ENCODE data around the gene NRL.
A peak's percentile ranks its signal among the peaks of the same experiment; 100 is the strongest.

Gene NRL

DNA sequence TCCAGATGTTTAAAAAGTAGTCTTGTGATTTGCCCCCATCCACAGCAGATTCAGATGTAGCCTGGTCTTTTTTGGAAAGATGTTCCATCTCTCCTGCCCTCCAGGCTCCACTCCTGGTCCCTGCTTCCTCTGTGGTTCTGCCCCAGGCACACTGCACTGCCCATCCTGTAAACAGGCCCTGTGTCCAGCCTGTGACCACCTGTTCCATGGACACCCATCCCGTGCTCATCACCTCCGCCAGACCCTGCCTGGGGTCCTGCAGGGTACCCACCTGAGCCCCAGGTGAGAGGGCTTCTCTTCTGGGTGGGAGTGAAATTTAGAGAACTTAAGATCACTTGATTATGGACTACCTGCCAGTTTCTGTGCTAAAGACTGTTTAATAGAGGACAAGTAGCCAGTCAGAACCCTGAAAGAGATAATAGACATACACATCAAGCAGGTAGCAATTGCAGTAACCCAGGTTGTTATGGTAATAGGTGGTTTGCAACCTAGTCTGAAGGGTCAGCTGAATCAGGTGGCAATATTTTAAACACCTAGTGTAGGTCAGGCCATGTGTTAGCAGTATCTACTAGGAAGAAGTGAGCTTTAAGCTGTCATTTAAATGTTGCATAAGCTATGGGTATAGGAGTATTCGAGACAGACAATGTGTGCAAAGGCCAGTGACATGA, 34.7 kb upstream of the NRL start:
- in situ Hi-C loops (cut with MboI; ENCODE audit: low pct_unique_long_range_greater_than_20kb, low sequenced_read_pairs, unreplicated experiment) = no loop called here
- DNase-seq (ENCODE audit: low spot score) = no peak
- no peak for TF ChIP-seq CTCF (IDR thresholded peaks at IDR 0.05; ENCODE audit: extremely low read depth, insufficient read depth, missing control alignments)

- in situ Hi-C loops (cut with MboI; ENCODE audit: low pct_unique_long_range_greater_than_20kb, low sequenced_read_pairs, unreplicated experiment) = no loop called here
- TF ChIP-seq CTCF (IDR thresholded peaks at IDR 0.05; ENCODE audit: extremely low read depth, insufficient read depth, missing control alignments) = no peak
- no peak for DNase-seq (ENCODE audit: low spot score)
Observed at GRCh38 chr14:24147761-24148428, 33.1 kb upstream of the NRL start.

DNA sequence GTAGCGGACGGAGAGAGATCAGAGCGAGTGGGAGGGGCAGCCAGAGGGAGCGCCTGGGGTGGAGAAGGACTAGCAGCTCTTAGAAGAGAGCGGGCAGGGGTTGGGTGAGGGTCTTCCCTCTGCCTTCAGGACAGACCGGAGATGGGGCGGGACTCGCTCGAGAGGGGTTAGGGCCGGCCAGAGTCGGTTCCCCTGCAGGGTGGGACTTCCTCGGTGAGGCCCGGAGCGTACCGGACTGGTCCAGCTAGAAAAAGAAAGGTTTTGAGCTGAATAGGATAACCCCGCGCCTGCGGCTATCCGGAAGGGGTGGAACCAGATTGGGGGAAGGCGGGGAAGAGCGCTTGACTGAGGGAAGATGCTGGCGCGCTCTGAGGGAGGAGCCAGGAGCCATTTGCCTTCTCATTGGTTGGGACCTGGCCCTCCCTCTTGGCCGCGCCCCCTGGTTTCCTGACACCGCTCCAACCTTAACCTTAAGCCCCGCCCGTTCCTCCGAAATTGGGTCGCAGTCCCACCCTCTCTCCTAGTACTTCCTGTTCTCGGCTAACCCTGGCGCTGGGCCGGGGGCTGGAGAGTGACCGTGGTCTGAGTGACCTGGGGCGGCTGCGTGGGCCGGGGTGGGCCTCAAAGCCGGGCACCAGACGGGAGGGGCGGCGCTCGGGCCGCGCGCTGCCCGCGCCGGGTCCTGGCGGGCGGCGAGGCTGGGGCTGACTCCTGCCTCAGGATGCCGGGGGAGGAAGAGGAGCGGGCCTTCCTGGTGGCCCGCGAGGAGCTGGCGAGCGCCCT, 32.4 kb upstream of the NRL start, which contains the start of gene RNF31:
TSS of gene RNF31 (plus strand) at position 521 of the 783 bp plus-strand sequence. CDS start at position 722, 201 bp downstream.
- in situ Hi-C loops (cut with MboI; ENCODE audit: low pct_unique_long_range_greater_than_20kb, low sequenced_read_pairs, unreplicated experiment) = no loop called here
- TF ChIP-seq CTCF (IDR thresholded peaks at IDR 0.05; ENCODE audit: extremely low read depth, insufficient read depth, missing control alignments) = no peak
- DNase-seq (ENCODE audit: low spot score) = peak; percentile 98

DNA sequence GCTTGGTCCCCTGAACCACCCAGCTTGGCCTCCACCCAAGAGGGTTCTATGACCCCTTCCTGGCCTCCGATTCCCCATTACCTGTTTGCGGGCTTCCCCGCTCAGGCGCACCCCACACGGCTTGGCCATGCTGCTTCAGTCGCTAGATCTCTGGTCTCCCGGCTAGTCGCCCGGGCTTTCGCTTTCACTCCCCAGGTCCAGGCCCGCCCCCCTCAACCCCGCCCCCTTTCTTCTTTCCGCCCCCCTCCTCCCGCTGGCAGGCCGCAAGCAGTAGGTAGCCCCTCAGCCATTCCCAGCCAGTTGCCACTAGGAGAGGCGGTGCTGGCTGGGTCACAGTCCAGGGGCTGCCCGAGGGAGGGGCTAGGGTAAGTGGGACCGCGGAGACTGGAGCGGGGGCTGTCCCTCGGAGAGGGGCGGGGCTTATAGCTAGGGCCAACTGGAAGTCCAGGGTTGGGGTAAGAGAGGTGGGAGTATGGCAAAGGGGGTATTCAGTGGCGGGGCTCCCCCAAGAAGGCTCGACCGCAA, 31.8 kb upstream of the NRL start, which contains the start of gene PSME2:
TSS of gene PSME2 (minus strand) at position 158 of the 525 bp plus-strand sequence. CDS start at position 129, 29 bp downstream.
- in situ Hi-C loops (cut with MboI; ENCODE audit: low pct_unique_long_range_greater_than_20kb, low sequenced_read_pairs, unreplicated experiment) = no loop called here
- no peak for TF ChIP-seq CTCF (IDR thresholded peaks at IDR 0.05; ENCODE audit: extremely low read depth, insufficient read depth, missing control alignments)
- peak; percentile 98 for DNase-seq (ENCODE audit: low spot score)

DNA sequence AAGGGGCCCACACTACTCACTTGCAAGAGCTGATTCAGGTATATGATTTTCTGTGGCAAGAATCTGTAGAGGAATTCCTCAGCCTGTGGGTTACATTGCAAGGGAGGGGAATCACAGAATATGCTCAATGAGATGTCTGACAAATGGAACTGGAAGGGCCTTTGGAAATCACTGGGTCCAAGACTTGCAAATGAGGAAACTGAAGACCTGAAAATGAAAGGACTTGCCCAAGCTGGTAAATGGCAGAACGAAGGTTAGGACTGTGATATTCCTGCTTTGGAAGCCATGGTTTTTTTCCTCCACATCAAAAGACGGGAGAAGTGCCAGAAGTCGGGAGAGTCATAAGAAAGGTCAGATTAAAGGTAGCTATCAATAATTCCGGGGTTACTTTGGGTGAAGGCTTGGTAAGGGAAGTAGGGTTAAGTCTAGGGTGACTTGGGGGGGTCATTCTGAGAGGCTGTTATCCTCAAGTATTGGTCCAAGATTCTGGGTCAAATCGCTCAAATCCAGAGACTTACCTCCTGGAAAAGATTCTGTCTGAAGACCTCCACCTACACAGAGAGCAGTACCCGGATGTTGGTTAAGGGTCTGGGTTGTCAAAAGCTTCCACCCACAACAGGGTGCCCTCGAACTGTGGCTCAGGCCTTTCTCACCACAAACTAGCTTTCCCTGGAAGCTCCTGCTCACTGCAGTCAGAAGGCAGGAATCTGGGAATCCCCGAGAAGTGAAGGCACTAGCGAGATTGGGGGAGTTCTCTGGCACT, 31.1 kb upstream of the NRL start:
- TF ChIP-seq CTCF (IDR thresholded peaks at IDR 0.05; ENCODE audit: extremely low read depth, insufficient read depth, missing control alignments) = no peak
- no peak for DNase-seq (ENCODE audit: low spot score)
- in situ Hi-C loops (cut with MboI; ENCODE audit: low pct_unique_long_range_greater_than_20kb, low sequenced_read_pairs, unreplicated experiment) = no loop called here

DNA sequence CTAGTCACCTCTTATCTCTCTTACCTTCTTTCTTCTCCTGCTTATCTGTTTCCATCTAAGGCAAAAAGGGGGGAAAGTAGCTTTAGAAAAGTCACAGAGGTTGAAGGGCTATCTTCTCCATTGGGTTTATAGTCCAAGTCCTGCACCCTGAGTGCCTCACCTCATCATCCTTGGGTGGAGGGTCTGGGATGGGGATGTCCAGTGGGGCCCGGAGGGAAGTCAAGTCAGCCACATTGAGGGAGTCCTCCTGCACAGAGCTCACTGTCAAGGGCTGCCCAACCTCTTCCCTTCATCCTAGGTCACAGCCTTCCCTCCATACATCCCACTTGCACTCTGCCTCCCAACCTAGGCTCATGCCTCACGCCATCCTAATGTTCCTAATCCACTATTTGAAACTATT, 30.5 kb upstream of the NRL start:
- in situ Hi-C loops (cut with MboI; ENCODE audit: low pct_unique_long_range_greater_than_20kb, low sequenced_read_pairs, unreplicated experiment) = no loop called here
- DNase-seq (ENCODE audit: low spot score) = no peak
- TF ChIP-seq CTCF (IDR thresholded peaks at IDR 0.05; ENCODE audit: extremely low read depth, insufficient read depth, missing control alignments) = no peak

Measured in GM13977 (cell line).